ENCODE measurements around the gene TNS1.

The TNS1 gene

GRCh38 chr2:217907266-217907665 is 95.5 kb downstream of the TNS1 start:
- DNase-seq (ENCODE audit: low read depth), result no peak
- H3K4me3 ChIP-seq (ENCODE audit: low read depth, low read length), result no peak overlapping the region

- no peak for DNase-seq (ENCODE audit: low read depth)
- no peak overlapping the region for H3K4me3 ChIP-seq (ENCODE audit: low read depth, low read length)
These were observed 96.0 kb downstream of the TNS1 start for GRCh38 chr2:217906798-217907197.

- no peak overlapping the region for H3K4me3 ChIP-seq (ENCODE audit: low read depth, low read length)
- DNase-seq (ENCODE audit: low read depth), result no peak
These were observed 96.9 kb downstream of the TNS1 start for GRCh38 chr2:217905896-217906295.

DNA sequence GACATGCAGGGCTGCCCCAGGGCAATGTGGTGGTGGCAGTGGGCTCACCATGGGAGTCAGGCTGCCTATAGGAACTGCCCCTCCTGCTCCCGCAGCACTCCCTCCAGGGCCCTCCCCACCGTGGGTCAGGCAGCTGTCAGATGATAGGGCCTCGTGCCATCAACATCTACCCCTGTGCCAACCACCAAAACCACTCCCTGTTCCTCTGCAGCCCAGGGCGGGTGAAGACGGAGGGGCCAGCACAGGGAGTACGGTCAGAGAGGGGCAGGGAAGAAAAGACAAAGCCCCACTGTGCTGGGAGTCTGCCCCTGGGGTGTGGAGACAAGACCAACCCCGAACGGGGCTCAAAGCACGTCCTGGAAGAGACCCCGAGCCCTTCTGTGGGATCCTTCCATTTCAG is 97.4 kb downstream of the TNS1 start:
- no peak for DNase-seq (ENCODE audit: low read depth)
- no peak overlapping the region for H3K4me3 ChIP-seq (ENCODE audit: low read depth, low read length)

- no peak overlapping the region for H3K4me3 ChIP-seq (ENCODE audit: low read depth, low read length)
- DNase-seq (ENCODE audit: low read depth), result no peak
These were observed 98.2 kb downstream of the TNS1 start for GRCh38 chr2:217904614-217904965.

GRCh38 chr2:217903859-217904613 is 98.8 kb downstream of the TNS1 start:
- no peak overlapping the region for H3K4me3 ChIP-seq (ENCODE audit: low read depth, low read length)
- no peak for DNase-seq (ENCODE audit: low read depth)

GRCh38 chr2:217903142-217903858 is 99.5 kb downstream of the TNS1 start:
- no peak for DNase-seq (ENCODE audit: low read depth)
- H3K4me3 ChIP-seq (ENCODE audit: low read depth, low read length), result no peak overlapping the region

GRCh38 chr2:217902379-217903141 is 100.2 kb downstream of the TNS1 start:
- DNase-seq (ENCODE audit: low read depth), result peak; percentile 44
- H3K4me3 ChIP-seq (ENCODE audit: low read depth, low read length), result no peak overlapping the region

DNA sequence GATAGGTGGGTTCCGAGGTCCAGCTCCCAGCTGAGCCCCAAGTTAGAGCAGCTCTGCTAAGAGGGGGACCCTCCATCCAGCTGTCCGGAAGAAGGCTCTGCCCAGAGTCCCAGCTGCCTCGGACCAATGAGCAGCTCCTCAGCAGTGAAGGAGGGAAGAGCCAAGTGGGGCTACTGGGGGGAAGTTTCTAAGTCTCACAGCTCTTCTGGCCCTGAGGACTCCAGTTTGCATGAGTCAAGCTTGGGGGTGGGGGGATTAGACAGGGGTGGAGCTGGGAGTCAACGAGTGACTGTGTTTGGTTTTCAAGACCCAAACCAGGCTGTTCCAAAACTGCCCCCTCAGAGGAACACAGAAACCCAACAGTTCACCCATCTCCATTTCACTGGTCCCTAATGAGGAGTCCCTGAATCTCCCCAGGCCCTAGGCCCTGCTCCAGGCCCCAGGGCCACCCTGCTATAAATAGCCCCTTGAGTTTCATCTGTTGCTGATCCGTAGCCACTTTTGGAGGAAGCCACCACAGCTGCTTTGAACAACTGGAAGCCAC is 100.9 kb downstream of the TNS1 start:
- DNase-seq (ENCODE audit: low read depth), result peak; percentile 52
- H3K4me3 ChIP-seq (ENCODE audit: low read depth, low read length), result no peak overlapping the region

- no peak overlapping the region for H3K4me3 ChIP-seq (ENCODE audit: low read depth, low read length)
These were observed 101.4 kb downstream of the TNS1 start for GRCh38 chr2:217901400-217901799.

GRCh38 chr2:217900780-217901360 is 101.9 kb downstream of the TNS1 start:
- DNase-seq (ENCODE audit: low read depth), result no peak
- no peak overlapping the region for H3K4me3 ChIP-seq (ENCODE audit: low read depth, low read length)

More at GRCh38 chr2:217901400-217901799, 101.4 kb downstream of the TNS1 start:
- no peak for DNase-seq (ENCODE audit: low read depth)

- no peak overlapping the region for H3K4me3 ChIP-seq (ENCODE audit: low read depth, low read length)
- DNase-seq (ENCODE audit: low read depth), result no peak
These were observed 102.6 kb downstream of the TNS1 start for GRCh38 chr2:217900010-217900779.

DNA sequence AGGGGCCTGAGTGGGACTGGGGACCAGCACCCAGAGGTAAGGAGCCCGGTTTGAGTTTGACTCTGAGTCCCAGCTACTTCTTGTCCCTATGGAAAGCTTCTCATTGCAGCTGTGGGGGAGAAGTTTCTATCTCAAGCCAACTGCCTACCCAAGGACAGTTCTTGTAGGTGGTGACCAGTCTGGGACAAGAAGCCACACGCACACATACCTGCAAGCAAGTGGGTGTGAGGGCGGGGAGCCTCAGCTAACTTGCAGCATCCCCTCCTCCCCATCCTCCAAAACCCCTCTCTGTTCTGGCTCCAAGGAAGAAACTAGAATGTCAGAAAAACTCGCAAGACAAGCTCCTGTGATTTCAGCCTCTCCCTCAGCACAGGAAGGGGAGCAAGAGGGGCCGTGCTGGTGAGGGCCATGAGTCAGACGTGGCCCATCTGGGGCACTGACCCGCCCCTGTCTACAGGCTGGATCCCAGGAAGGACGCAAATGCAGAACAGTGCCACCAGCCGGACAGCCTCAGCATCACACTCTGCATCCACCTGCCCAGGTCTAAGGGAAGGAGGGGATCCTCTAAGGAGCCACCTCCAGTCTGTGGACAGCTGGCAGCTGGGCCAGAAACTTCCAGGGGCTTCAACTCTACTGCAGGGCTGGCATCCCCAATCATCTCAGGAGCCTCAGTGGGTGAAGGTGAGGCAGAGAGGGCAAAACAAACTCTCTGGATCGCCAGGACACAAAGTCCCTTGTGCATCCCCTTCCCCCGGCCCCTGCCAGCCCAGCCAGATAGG is 103.4 kb downstream of the TNS1 start:
- peak; percentile 68 for DNase-seq (ENCODE audit: low read depth)
- no peak overlapping the region for H3K4me3 ChIP-seq (ENCODE audit: low read depth, low read length)

GRCh38 chr2:217897816-217898806 is 104.7 kb downstream of the TNS1 start:
- DNase-seq (ENCODE audit: low read depth), result no peak
- no peak overlapping the region for H3K4me3 ChIP-seq (ENCODE audit: low read depth, low read length)

DNA sequence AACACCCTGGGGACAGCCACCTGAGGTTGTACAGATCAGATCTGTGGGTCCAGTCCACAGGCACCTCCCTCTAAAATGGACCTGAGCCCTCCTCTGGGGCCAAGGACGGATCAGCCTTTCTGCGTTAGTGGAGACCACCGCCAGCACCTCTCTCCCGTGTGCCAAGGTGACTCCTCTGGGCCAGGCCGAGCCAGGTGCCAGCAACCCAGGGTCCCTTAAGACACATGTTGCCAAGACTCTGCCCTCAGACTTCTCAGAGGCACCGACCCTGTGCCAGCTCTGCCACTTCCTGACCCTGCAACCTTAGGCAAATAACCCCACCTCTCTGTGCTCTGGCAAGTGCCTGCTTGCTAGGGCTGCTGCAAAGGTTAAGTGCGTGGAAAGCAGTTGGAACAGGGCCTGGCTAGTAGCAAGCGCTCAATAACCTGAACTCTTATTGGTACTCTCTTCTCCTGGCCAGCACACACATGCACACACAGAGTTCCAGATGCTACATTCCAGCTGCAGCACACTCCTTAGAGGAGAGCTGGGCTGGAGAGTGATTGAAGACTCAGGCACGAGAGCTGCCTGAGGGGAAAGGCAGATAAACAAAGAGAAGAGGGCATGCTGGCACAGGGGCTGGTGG is 105.6 kb downstream of the TNS1 start:
- no peak for DNase-seq (ENCODE audit: low read depth)
- no peak overlapping the region for H3K4me3 ChIP-seq (ENCODE audit: low read depth, low read length)

DNA sequence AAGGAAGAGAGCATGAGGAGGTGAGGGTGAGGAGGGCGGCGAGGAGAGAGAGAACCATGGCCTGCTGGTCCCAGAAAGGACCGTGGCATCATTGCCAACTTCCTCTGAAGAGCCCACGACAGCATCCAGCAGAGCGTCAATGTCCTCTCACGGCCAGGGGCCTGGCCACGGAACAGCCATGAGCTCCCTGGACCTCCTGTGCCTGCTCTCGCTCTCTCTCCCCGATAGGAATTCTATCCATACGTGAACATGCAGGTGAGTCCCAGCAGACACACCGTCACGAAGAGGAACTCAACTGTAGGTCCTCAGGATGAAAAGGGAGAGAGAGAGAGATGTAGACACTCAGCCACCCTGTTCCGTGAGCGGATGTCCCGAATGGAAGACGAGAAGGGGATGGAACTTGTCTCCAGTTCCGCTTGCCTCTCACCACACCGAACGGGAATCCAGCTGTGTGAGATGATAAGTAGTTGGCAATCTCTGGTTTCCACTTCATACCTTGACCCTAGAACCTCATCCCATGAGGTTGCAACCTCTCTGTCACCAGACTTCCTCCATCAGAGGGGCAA is 107.6 kb downstream of the TNS1 start:
- H3K4me3 ChIP-seq (ENCODE audit: low read depth, low read length), result no peak overlapping the region
- no peak for DNase-seq (ENCODE audit: low read depth)
